ENCODE data around the gene PRSS22.

The PRSS22 gene

GRCh38 chr16:2881783-2882649, 24.0 kb upstream of the PRSS22 start:
- no peak for DNase-seq (ENCODE audit: low read depth)

DNA sequence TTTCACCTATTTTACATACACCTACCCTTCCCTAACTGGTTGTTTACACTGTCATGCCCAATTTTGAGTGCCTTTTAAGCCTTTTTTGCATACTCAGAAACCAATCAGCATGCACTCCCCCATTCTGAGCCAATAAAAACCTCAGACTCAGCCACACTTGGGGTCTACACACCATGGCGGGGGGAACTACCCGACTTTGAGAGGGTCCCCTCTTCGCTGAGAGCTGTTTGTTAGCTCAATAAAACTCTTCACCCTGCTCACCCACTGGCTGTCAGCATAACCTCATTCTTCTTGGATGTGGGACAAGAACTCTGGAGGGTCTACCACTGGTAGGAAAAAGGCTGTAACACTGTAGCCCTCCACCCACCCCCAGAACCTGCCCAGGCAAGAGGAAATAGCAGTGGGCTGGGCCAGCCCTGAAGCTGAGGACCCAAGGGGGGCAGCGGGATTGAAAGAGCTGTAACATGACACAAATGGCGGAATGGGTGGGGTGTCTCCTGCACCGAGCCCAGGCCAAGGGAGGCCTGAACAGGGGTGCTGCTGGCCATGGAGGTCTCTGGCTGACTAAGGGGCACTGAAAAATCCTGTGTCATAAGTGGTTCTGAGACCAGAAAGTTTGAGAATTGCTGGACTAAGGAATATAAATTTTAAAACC, 22.0 kb upstream of the PRSS22 start:
- no peak for DNase-seq (ENCODE audit: low read depth)

- DNase-seq (ENCODE audit: low read depth) = no peak
Measured at GRCh38 chr16:2874912-2875362, 17.0 kb upstream of the PRSS22 start.

- no peak for DNase-seq (ENCODE audit: low read depth)
Measured at GRCh38 chr16:2874032-2874911, 16.3 kb upstream of the PRSS22 start.

- no peak for DNase-seq (ENCODE audit: low read depth)
Measured at GRCh38 chr16:2871926-2872325, 14.0 kb upstream of the PRSS22 start.

GRCh38 chr16:2867987-2868789, 10.2 kb upstream of the PRSS22 start:
- peak; percentile 75 for DNase-seq (ENCODE audit: low read depth)

GRCh38 chr16:2867661-2867986, 9.7 kb upstream of the PRSS22 start:
- DNase-seq (ENCODE audit: low read depth) = no peak

DNA sequence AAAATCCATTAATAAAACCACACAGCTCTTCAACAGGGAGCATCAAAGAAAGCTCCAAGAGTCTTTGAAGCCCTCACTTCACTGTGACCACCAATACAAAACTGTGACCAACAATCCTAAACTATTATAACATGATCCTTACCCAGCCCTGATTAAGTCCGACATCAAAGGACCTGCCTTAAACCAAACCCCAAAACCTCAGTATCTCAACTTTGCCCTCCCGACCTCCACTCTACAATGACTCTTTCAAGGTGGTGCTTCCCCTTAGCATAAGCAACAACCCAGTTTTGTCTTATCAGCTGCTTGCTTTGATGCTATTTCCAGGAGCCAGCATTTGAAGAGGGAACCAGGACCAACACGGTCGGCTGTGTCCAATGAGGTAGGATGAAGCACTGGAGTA, 8.5 kb upstream of the PRSS22 start:
- no peak for DNase-seq (ENCODE audit: low read depth)

- no peak for DNase-seq (ENCODE audit: low read depth)
Measured at GRCh38 chr16:2865651-2866050, 7.7 kb upstream of the PRSS22 start.

DNA sequence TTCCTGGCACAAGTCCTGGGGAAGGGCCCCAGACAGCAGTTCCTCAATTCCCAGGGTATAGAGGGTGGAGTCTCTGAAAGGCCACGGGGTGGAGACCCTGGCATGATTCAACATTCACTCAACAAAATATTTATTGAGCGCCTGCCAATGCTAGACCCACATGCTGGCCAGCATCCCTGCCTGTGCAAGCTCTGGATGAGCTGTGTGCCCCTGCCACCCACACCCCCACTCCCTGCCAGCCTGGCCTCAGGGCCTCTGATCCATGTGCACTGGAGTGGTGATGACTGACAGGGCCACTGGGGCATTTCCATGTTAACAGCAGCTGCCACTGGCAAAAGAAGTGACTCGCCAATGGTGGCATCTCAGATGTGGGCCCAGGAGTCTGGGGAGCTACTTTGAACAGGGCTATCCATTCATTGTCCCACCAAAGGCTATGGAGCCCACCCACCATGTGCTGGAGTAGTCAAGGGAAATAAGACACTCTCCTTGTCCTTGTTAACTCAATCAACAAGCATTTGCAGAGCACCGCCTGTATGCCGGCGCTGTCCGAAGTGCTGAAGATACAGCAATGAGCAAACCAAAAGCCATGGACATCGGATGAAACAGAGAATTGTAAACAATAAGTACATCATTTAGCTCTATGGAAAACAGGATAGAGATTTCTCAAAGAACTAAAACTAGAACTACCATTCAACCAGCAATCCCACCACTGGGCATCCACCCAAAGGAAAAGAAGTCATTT, 3.0 kb upstream of the PRSS22 start:
- no peak for DNase-seq (ENCODE audit: low read depth)

- DNase-seq (ENCODE audit: low read depth) = no peak
Measured at GRCh38 chr16:2859686-2860265, 1.8 kb upstream of the PRSS22 start.

GRCh38 chr16:2858245-2859025, 465 bp upstream of the PRSS22 start:
- DNase-seq (ENCODE audit: low read depth) = no peak

GRCh38 chr16:2856686-2857450, 1.1 kb downstream of the PRSS22 start:
- DNase-seq (ENCODE audit: low read depth) = no peak

GRCh38 chr16:2856061-2856670, 1.8 kb downstream of the PRSS22 start:
- DNase-seq (ENCODE audit: low read depth) = no peak

DNA sequence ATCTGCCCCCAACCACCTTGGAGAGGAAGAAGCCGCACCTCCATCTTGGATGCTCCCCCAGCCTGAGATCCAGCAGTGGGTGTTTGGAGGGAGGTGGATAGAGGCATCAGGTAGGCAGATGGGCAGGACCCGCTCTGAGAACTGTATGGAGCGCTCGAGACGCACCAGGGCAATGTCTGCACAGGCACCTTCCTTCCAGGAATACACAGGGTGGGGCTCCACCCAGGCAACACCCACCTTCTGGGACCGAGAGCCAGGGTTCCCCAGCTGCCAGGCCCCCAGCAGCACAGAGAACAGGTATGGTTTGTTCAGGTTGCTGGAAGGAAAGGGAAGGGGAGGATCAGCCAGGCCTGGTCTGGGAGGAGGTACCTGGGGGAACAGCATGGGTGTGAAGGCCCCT, 2.4 kb downstream of the PRSS22 start:
- DNase-seq (ENCODE audit: low read depth) = no peak

GRCh38 chr16:2854700-2855309, 3.2 kb downstream of the PRSS22 start:
- DNase-seq (ENCODE audit: low read depth) = no peak

- no peak for DNase-seq (ENCODE audit: low read depth)
Measured at GRCh38 chr16:2853531-2854073, 4.4 kb downstream of the PRSS22 start.
